Fibroblast of lung (primary cell): Measurements from ENCODE around the gene NR2C1.

Source experiments
- CTCF ChIP-seq, 2 donors: IDR thresholded peaks in 1 of 2; conservative IDR thresholded peaks in 1 of 2; 1 replicate in 1 of 2; 2 replicates in 1 of 2; pipeline ENCODE4 v1.5.1; 2011 to 2012; ENCODE audit warnings: low read length in 2 of 2, control low read depth in 1 of 2, inconsistent platforms in 1 of 2, low read depth in 1 of 2, mild to moderate bottlenecking in 1 of 2
- EZH2 ChIP-seq: IDR thresholded peaks from 2 replicates; pipeline ENCODE4 v1.5.1; 2012; ENCODE audit warnings: low read length, control low read depth, mild to moderate bottlenecking; ENCODE audit errors: missing control alignments

DNA sequence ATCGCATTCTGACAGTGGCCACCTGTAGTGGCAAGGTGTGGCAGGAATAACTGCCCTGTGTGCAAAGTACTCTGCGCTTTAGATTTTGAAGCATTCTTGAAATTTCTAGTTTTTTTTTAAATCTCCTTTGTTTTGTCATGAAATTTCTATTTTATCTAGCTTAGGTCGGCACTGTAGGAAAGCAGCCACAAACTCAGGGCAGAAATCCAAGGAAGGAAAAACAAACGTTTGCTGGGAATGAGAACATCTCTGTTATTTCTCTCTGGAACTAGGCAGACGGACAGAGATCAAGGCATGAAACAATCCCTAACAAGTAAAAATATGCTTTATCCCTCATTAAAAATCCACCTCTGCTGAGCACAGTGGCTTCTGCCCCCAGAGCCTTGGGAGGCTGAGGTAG, 1.3 kb upstream of the NR2C1 start:
- no peak for TF ChIP-seq CTCF (conservative IDR thresholded peaks at IDR 0.05 in 1 of 2, IDR thresholded peaks at IDR 0.05 in 1 of 2; ENCODE audit: low read depth in 1 of 2, low read length in 2 of 2)
- TF ChIP-seq EZH2 = no peak
